HEK293 (cell line): ENCODE data around the gene ARHGEF7.

Source experiments
- CTCF ChIA-PET: fragments of 350-600 bp; formaldehyde crosslinking; extraction: SDS; loops from one replicate; lab custom pipeline; 2021; ENCODE audit warnings: antibody characterized with exemption; lab: Yijun Ruan, JAX
- POLR2A ChIA-PET: fragments of 300-600 bp; formaldehyde crosslinking; extraction: SDS; loops from one replicate; lab custom pipeline; 2020; ENCODE audit warnings: antibody characterized with exemption, inconsistent platforms; lab: Yijun Ruan, JAX
- H3K27ac ChIP-seq: fragments of 200-500 bp; sonication (Bioruptor generic); 2 replicates; pipeline ENCODE4 v1.5.1; 2014; ENCODE audit warnings: low read depth, low read length, control low read depth, inconsistent platforms; ENCODE audit errors: extremely low read depth
- H3K36me3 ChIP-seq, 2 experiments: fragments of 200-500 bp in 1 of 2; sonication (Bioruptor generic) in 1 of 2; 1 replicate in 1 of 2; 2 replicates in 1 of 2; pipeline ENCODE4 v1.5.1; 2014 to 2017; ENCODE audit warnings: inconsistent platforms in 2 of 2, low read length in 2 of 2; ENCODE audit not compliant: control insufficient read depth in 2 of 2, insufficient read depth in 1 of 2
- H3K4me1 ChIP-seq: fragments of 200-500 bp; sonication (Bioruptor generic); 2 replicates; pipeline ENCODE4 v1.5.1; 2014; ENCODE audit warnings: mild to moderate bottlenecking, low read length, inconsistent platforms; ENCODE audit not compliant: control insufficient read depth, insufficient read depth
- H3K4me3 ChIP-seq: 2 replicates; pipeline ENCODE4 v1.5.1; 2011; ENCODE audit warnings: low read depth, mild to moderate bottlenecking, control low read depth, low read length, moderate library complexity
- H3K9me3 ChIP-seq: fragments of 200-500 bp; sonication (Bioruptor generic); 2 replicates; pipeline ENCODE4 v1.5.1; 2014; ENCODE audit warnings: low read depth, low read length, inconsistent platforms; ENCODE audit not compliant: control insufficient read depth, insufficient read depth
- EGR2 ChIP-seq: fragments of 450-650 bp; formaldehyde crosslinking; IDR thresholded peaks from 2 replicates; pipeline ENCODE4 v1.5.1; 2016; ENCODE audit warnings: low read depth, missing biosample characterization, missing genetic modification characterization
- GLIS2 ChIP-seq: fragments of 450-650 bp; formaldehyde crosslinking; IDR thresholded peaks from 2 replicates; pipeline ENCODE4 v1.5.1; 2016; ENCODE audit warnings: missing biosample characterization, missing genetic modification characterization
- KLF16 ChIP-seq: fragments of 450-650 bp; formaldehyde crosslinking; IDR thresholded peaks from 2 replicates; pipeline ENCODE4 v1.5.1; 2017; ENCODE audit warnings: missing biosample characterization, missing genetic modification characterization
- KLF7 ChIP-seq: fragments of 450-650 bp; formaldehyde crosslinking; IDR thresholded peaks from 2 replicates; pipeline ENCODE4 v1.5.1; 2016; ENCODE audit warnings: missing biosample characterization, missing genetic modification characterization, borderline replicate concordance
- PRDM1 ChIP-seq: fragments of 450-650 bp; formaldehyde crosslinking; IDR thresholded peaks from 2 replicates; pipeline ENCODE4; 2016; ENCODE audit warnings: missing biosample characterization, missing genetic modification characterization
- SETDB1 ChIP-seq: IDR thresholded peaks from one replicate; pipeline ENCODE4 v1.6.1; 2017; ENCODE audit warnings: mild to moderate bottlenecking, low read length, moderate library complexity, mixed read lengths; ENCODE audit not compliant: insufficient read length
- SP3 ChIP-seq: fragments of 450-650 bp; formaldehyde crosslinking; IDR thresholded peaks from 2 replicates; pipeline ENCODE4 v1.5.1; 2016; ENCODE audit warnings: missing biosample characterization, missing genetic modification characterization
- SP7 ChIP-seq: fragments of 450-650 bp; formaldehyde crosslinking; IDR thresholded peaks from 2 replicates; pipeline ENCODE4 v1.5.1; 2016; ENCODE audit warnings: missing biosample characterization, missing genetic modification characterization
- ZFP3 ChIP-seq: fragments of 450-650 bp; formaldehyde crosslinking; IDR thresholded peaks from 2 replicates; pipeline ENCODE4 v1.5.1; 2016; ENCODE audit warnings: low read depth, missing biosample characterization, missing genetic modification characterization
- ZNF121 ChIP-seq: fragments of 450-650 bp; formaldehyde crosslinking; IDR thresholded peaks from 2 replicates; pipeline ENCODE4 v1.5.1; 2016; ENCODE audit warnings: missing biosample characterization, missing genetic modification characterization
- ZNF133 ChIP-seq: fragments of 450-650 bp; formaldehyde crosslinking; IDR thresholded peaks from 2 replicates; pipeline ENCODE4 v1.5.1; 2016; ENCODE audit warnings: missing biosample characterization, missing genetic modification characterization
- ZNF214 ChIP-seq: fragments of 450-650 bp; formaldehyde crosslinking; IDR thresholded peaks from 2 replicates; pipeline ENCODE4 v1.5.1; 2017; ENCODE audit warnings: missing biosample characterization, mild to moderate bottlenecking, missing genetic modification characterization, borderline replicate concordance
- ZNF221 ChIP-seq: fragments of 450-650 bp; formaldehyde crosslinking; IDR thresholded peaks from 2 replicates; pipeline ENCODE4 v1.5.1; 2017; ENCODE audit warnings: missing biosample characterization, missing genetic modification characterization, borderline replicate concordance
- ZNF324 ChIP-seq: fragments of 450-650 bp; formaldehyde crosslinking; IDR thresholded peaks from 2 replicates; pipeline ENCODE4 v1.5.1; 2016; ENCODE audit warnings: missing biosample characterization, missing genetic modification characterization
- ZNF335 ChIP-seq: fragments of 450-650 bp; formaldehyde crosslinking; conservative IDR thresholded peaks from 2 replicates; pipeline ENCODE4 v1.5.1; 2016; ENCODE audit warnings: missing biosample characterization, missing genetic modification characterization
- ZNF366 ChIP-seq: fragments of 450-650 bp; formaldehyde crosslinking; conservative IDR thresholded peaks from 2 replicates; pipeline ENCODE4 v1.5.1; 2016; ENCODE audit warnings: missing biosample characterization, missing genetic modification characterization
- ZNF423 ChIP-seq: fragments of 450-650 bp; formaldehyde crosslinking; IDR thresholded peaks from 2 replicates; pipeline ENCODE4 v1.5.1; 2016; ENCODE audit warnings: missing biosample characterization, missing genetic modification characterization
- ZNF426 ChIP-seq: fragments of 450-650 bp; formaldehyde crosslinking; IDR thresholded peaks from 2 replicates; pipeline ENCODE4 v1.5.1; 2017; ENCODE audit warnings: missing biosample characterization, missing genetic modification characterization, mild to moderate bottlenecking, inconsistent platforms, moderate library complexity
- ZNF501 ChIP-seq: fragments of 450-650 bp; formaldehyde crosslinking; IDR thresholded peaks from 2 replicates; pipeline ENCODE4 v1.5.1; 2016; ENCODE audit warnings: missing biosample characterization, missing genetic modification characterization
- ZNF558 ChIP-seq: fragments of 450-650 bp; formaldehyde crosslinking; IDR thresholded peaks from 2 replicates; pipeline ENCODE4 v1.5.1; 2016; ENCODE audit warnings: missing biosample characterization, missing genetic modification characterization
- ZNF560 ChIP-seq: fragments of 450-650 bp; formaldehyde crosslinking; IDR thresholded peaks from 2 replicates; pipeline ENCODE4 v1.5.1; 2017; ENCODE audit warnings: missing biosample characterization, missing genetic modification characterization, borderline replicate concordance
- ZNF600 ChIP-seq: fragments of 450-650 bp; formaldehyde crosslinking; IDR thresholded peaks from 2 replicates; pipeline ENCODE4 v1.5.1; 2016; ENCODE audit warnings: missing biosample characterization, missing genetic modification characterization
- ZNF623 ChIP-seq: fragments of 450-650 bp; formaldehyde crosslinking; IDR thresholded peaks from 2 replicates; pipeline ENCODE4 v1.5.1; 2016; ENCODE audit warnings: missing biosample characterization, missing genetic modification characterization
- ZNF747 ChIP-seq: fragments of 450-650 bp; formaldehyde crosslinking; IDR thresholded peaks from 2 replicates; pipeline ENCODE4 v1.5.1; 2016; ENCODE audit warnings: missing biosample characterization, missing genetic modification characterization
- ZNF76 ChIP-seq: fragments of 450-650 bp; formaldehyde crosslinking; IDR thresholded peaks from 2 replicates; pipeline ENCODE4; 2016; ENCODE audit warnings: low read depth, missing biosample characterization, missing genetic modification characterization, borderline replicate concordance
- ZNF768 ChIP-seq: fragments of 450-650 bp; formaldehyde crosslinking; IDR thresholded peaks from 2 replicates; pipeline ENCODE4 v1.5.1; 2018; ENCODE audit warnings: missing biosample characterization, mild to moderate bottlenecking, missing genetic modification characterization
- ZNF791 ChIP-seq: fragments of 450-650 bp; formaldehyde crosslinking; IDR thresholded peaks from 2 replicates; pipeline ENCODE4 v1.5.1; 2016; ENCODE audit warnings: missing biosample characterization, missing genetic modification characterization
- ZNF830 ChIP-seq: fragments of 450-650 bp; IDR thresholded peaks from 2 replicates; pipeline ENCODE4 v1.5.0; 2018; ENCODE audit warnings: missing biosample characterization, missing genetic modification characterization, low read depth, mild to moderate bottlenecking, moderate library complexity
- TF ChIP-seq, protein P1 (sequence below): fragments of 450-650 bp; formaldehyde crosslinking; IDR thresholded peaks from 2 replicates; pipeline ENCODE4 v1.5.1; 2016; ENCODE audit warnings: missing biosample characterization, missing genetic modification characterization
- TF ChIP-seq, protein P2 (sequence below): fragments of 450-650 bp; formaldehyde crosslinking; IDR thresholded peaks from 2 replicates; pipeline ENCODE4 v1.5.1; 2017; ENCODE audit warnings: missing biosample characterization, mild to moderate bottlenecking, missing genetic modification characterization, moderate library complexity
- TF ChIP-seq, protein P3 (sequence below): fragments of 450-650 bp; formaldehyde crosslinking; IDR thresholded peaks from 2 replicates; pipeline ENCODE4 v1.5.1; 2016; ENCODE audit warnings: missing biosample characterization, missing genetic modification characterization
- TF ChIP-seq, protein P4 (sequence below): fragments of 450-650 bp; formaldehyde crosslinking; IDR thresholded peaks from 2 replicates; pipeline ENCODE4 v1.5.1; 2016; ENCODE audit warnings: missing biosample characterization, missing genetic modification characterization

The ARHGEF7 gene

DNA sequence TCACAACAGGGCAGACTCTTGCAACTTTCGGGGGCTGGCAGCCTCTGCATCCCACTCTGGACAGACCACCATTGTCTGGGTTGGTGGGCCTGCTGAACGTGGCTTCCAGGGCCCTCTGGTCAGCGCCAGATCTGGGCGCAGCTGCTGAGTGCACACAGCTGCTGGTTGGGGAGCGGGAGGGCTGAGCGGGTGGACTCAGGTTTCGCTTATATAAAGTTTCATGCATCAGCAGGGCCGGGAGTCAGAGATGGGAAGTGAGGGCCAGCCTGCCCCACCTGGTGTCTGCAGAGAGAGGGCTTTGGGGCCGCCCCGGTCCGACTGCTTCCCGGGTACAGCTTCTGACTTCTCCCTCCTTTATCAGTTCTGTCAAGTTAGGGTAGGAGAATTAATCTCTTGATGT, 6.9 kb downstream of the ARHGEF7 start (continued):
- TF ChIP-seq ZFP3 (tag by site-specific recombination) = no peak
- no peak for TF ChIP-seq ZNF133

DNA sequence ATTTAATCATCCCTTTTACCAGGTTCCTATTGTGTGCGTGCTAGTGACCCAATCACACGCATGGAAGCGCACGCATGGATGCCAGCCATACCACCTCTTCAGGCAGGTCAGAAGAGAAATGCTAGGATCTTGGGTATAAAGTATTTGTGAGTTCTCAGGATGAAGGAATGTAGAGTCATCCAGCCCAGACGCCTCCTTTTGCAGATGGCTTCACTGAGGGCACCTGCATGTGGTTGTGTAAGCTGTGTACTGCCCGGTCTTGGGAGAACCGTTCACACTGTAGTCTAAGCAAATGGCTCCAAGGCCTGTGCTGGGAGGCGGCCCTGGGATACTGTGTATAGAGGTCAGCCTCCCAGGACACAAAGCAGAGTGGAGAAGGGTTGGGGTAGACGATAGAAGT, 7.5 kb downstream of the ARHGEF7 start:
- Histone ChIP-seq H3K27ac (no peak overlapping the region), H3K4me3 (no peak overlapping the region), H3K4me1 (no peaks in the 10 kb centered on the region), H3K36me3 (no peaks in the 10 kb centered on the region), H3K9me3 (no peaks in the 10 kb centered on the region)
- no peak for TF ChIP-seq ZNF501 (tag by site-specific recombination)
- TF ChIP-seq ZNF324 (tag by site-specific recombination) = no peak
- no peak for TF ChIP-seq ZNF791 (tag by site-specific recombination)
- no peak for TF ChIP-seq SP7 (tag by site-specific recombination)
- TF ChIP-seq KLF7 (tag by site-specific recombination) = no peak
- TF ChIP-seq ZNF747 (tag by site-specific recombination) = no peak
- TF ChIP-seq ZNF214 (tag by site-specific recombination) = no peak
- TF ChIP-seq ZNF426 (tag by site-specific recombination) = no peak
- no peak for TF ChIP-seq ZNF560 (tag by site-specific recombination)
- TF ChIP-seq ZNF558 (tag by site-specific recombination) = no peak
- no peak for TF ChIP-seq ZNF600 (tag by site-specific recombination)
- TF ChIP-seq, protein P1, sequence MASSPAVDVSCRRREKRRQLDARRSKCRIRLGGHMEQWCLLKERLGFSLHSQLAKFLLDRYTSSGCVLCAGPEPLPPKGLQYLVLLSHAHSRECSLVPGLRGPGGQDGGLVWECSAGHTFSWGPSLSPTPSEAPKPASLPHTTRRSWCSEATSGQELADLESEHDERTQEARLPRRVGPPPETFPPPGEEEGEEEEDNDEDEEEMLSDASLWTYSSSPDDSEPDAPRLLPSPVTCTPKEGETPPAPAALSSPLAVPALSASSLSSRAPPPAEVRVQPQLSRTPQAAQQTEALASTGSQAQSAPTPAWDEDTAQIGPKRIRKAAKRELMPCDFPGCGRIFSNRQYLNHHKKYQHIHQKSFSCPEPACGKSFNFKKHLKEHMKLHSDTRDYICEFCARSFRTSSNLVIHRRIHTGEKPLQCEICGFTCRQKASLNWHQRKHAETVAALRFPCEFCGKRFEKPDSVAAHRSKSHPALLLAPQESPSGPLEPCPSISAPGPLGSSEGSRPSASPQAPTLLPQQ (tag by site-specific recombination) = no peak
- TF ChIP-seq ZNF76 (tag by site-specific recombination) = no peak
- CTCF ChIA-PET = no interaction called here
- POLR2A ChIA-PET = no interaction called here

DNA sequence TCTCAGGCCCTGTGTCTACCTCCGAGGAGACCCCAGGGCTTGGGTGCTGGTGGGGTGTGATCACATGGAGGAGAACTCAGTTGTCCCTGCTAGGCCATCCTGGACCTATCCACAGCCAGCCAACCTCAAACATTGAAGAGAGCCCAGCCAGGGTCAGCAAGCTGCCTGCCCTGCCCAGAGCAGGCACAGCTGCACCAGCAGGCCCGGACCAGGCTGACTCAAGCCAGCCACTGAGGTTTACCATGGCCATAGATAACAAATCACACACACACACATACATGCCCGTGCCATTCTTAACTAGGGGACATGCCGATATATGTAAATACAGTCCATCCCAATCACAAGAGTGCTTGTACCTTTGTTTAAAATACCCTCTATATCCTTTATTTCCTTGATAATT, 8.1 kb downstream of the ARHGEF7 start:
- ChIA-PET CTCF (no interaction called here), POLR2A (interaction anchor here (0.6 kb wide), 1 partner anchor 408 kb away, joined by 4 read pairs; no protein-coding TSS in a partner anchor)
- H3K4me1 ChIP-seq = no peaks in the 10 kb centered on the region
- no peak overlapping the region for H3K27ac ChIP-seq
- no peak for TF ChIP-seq ZNF121
- no peak for TF ChIP-seq SP3 (tag by site-specific recombination)
- no peak for TF ChIP-seq ZNF366 (tag by site-specific recombination)
- TF ChIP-seq ZNF830 (tag by site-specific recombination) = no peak
- TF ChIP-seq ZNF623 (tag by site-specific recombination) = no peak
- no peak for TF ChIP-seq ZNF768 (tag by site-specific recombination)
- TF ChIP-seq PRDM1 = no peak
- no peak for TF ChIP-seq ZNF221 (tag by site-specific recombination)
- no peak for TF ChIP-seq SETDB1
- no peak for TF ChIP-seq KLF16 (tag by site-specific recombination)
- TF ChIP-seq, protein P2, sequence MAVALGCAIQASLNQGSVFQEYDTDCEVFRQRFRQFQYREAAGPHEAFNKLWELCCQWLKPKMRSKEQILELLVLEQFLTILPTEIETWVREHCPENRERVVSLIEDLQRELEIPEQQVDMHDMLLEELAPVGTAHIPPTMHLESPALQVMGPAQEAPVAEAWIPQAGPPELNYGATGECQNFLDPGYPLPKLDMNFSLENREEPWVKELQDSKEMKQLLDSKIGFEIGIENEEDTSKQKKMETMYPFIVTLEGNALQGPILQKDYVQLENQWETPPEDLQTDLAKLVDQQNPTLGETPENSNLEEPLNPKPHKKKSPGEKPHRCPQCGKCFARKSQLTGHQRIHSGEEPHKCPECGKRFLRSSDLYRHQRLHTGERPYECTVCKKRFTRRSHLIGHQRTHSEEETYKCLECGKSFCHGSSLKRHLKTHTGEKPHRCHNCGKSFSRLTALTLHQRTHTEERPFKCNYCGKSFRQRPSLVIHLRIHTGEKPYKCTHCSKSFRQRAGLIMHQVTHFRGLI (tag by site-specific recombination) = no peak
- TF ChIP-seq ZNF214 (tag by site-specific recombination) = no peak
- TF ChIP-seq EGR2 (tag by site-specific recombination) = no peak
- no peak for TF ChIP-seq ZNF335
- TF ChIP-seq, protein P3, sequence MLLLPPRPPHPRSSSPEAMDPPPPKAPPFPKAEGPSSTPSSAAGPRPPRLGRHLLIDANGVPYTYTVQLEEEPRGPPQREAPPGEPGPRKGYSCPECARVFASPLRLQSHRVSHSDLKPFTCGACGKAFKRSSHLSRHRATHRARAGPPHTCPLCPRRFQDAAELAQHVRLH (tag by site-specific recombination) = no peak
- TF ChIP-seq, protein P4, sequence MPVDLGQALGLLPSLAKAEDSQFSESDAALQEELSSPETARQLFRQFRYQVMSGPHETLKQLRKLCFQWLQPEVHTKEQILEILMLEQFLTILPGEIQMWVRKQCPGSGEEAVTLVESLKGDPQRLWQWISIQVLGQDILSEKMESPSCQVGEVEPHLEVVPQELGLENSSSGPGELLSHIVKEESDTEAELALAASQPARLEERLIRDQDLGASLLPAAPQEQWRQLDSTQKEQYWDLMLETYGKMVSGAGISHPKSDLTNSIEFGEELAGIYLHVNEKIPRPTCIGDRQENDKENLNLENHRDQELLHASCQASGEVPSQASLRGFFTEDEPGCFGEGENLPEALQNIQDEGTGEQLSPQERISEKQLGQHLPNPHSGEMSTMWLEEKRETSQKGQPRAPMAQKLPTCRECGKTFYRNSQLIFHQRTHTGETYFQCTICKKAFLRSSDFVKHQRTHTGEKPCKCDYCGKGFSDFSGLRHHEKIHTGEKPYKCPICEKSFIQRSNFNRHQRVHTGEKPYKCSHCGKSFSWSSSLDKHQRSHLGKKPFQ (tag by site-specific recombination) = no peak
- no peak for TF ChIP-seq GLIS2 (tag by site-specific recombination)
- no peak for TF ChIP-seq ZNF423 (tag by site-specific recombination)
- H3K4me3 ChIP-seq = no peak overlapping the region
- no peaks in the 10 kb centered on the region for H3K9me3 ChIP-seq
- H3K36me3 ChIP-seq = no peaks in the 10 kb centered on the region
